Esophagus muscularis mucosa (tissue), 4 donors: ENCODE data around the gene SDF4. TPM values are rescaled to one million over a fixed set of nuclear protein-coding genes. Genes with fewer than 3 reads are reported as not detected.

Source experiments
- DNase-seq: peaks from one replicate; pipeline ENCODE4 v3.0.0-alpha.2; 2017; ENCODE audit errors: extremely low spot score
- H3K27ac ChIP-seq, 4 donors: fragments of 200-600 bp; sonication (generic); replicated peaks in 1 of 4; 1 replicate in 3 of 4; 2 replicates in 1 of 4; pipeline ENCODE4 v1.5.1; 2016 to 2019; ENCODE audit warnings: mild to moderate bottlenecking in 1 of 4
- H3K27me3 ChIP-seq, 4 donors: fragments of 200-600 bp; sonication (generic); one replicate each; pipeline versions ENCODE4 v1.5.1 to v1.6.0; 2016 to 2019
- H3K36me3 ChIP-seq, 4 donors: fragments of 200-600 bp; sonication (generic); one replicate each; pipeline ENCODE4 v1.5.1; 2016 to 2019
- H3K4me1 ChIP-seq, 4 donors: fragments of 200-600 bp; sonication (generic); one replicate each; pipeline ENCODE4 v1.5.1; 2016 to 2019
- H3K4me3 ChIP-seq, 4 donors: fragments of 200-600 bp; sonication (generic); 1 replicate in 2 of 4; 2 replicates in 2 of 4; pipeline ENCODE4 v1.5.1; 2016 to 2019; ENCODE audit warnings: mild to moderate bottlenecking in 4 of 4, moderate library complexity in 1 of 4
- H3K9me3 ChIP-seq, 4 donors: fragments of 200-600 bp; sonication (generic); 1 replicate in 3 of 4; 2 replicates in 1 of 4; pipeline ENCODE4 v1.5.1; 2016 to 2019
- CTCF ChIP-seq, 3 experiments: fragments of 200-600 bp in 2 of 3; fragments of 450-650 bp in 1 of 3; sonication (generic) in 2 of 3; IDR thresholded peaks; one replicate each; pipeline ENCODE4 v1.5.1; 2017 to 2019; ENCODE audit warnings: antibody characterized with exemption in 3 of 3, mild to moderate bottlenecking in 2 of 3, moderate library complexity in 1 of 3
- EP300 ChIP-seq: sonication (generic); formaldehyde crosslinking; IDR thresholded peaks from one replicate; pipeline ENCODE4 v1.6.1; 2017; ENCODE audit warnings: antibody characterized with exemption
- POLR2A ChIP-seq: fragments of 450-650 bp; IDR thresholded peaks from one replicate; pipeline ENCODE4 v1.6.1; 2017; ENCODE audit warnings: antibody characterized with exemption, moderate library complexity, mild to moderate bottlenecking, low read depth
- POLR2AphosphoS5 ChIP-seq, 2 donors: sonication (generic); formaldehyde crosslinking; IDR thresholded peaks; one replicate each; pipeline ENCODE4 v1.6.1; 2017; ENCODE audit warnings: antibody characterized with exemption in 2 of 2
- WGBS: methylation state at CpG from one replicate; pipeline ENCODE4 v1.1.5; 2018; 5-methylcytosine and 5-hydroxymethylcytosine counted together
- intact Hi-C: fragments of 100-400 bp; cut with DNase I; formaldehyde crosslinking; loops from one replicate; pipeline ENCODE4 v1.15.1; 2023
- total RNA-seq, 4 donors: library from RNA; depleted of rRNA; stranded (reverse); fragments of >200 nt; gene quantifications; one replicate each; pipeline versions ENCODE4 v1.1.0 to v1.2.1, GENCODE V29; 2016

SDF4 gene
- total RNA-seq, 4 donors from 2014 or later: 88.5 to 125 (median 107) TPM

GRCh38 chr1:1232208-1232795 is 501 bp upstream of the SDF4 start, which contains the start of gene B3GALT6:
Gene B3GALT6, plus strand, starts transcription at chr1:1232237. Its CDS starts 42 bp downstream, at chr1:1232279.
- TF ChIP-seq POLR2AphosphoS5 (IDR thresholded peaks at IDR 0.05): no peak
- TF ChIP-seq EP300: no peak
- no peak for TF ChIP-seq CTCF (IDR thresholded peaks at IDR 0.05)
- no peak for TF ChIP-seq POLR2A
- Histone ChIP-seq H3K27me3 (peaks cover 0 to 5% (median 0%) of the 10 kb centered on the region in 4 donors), H3K9me3 (no peaks in the 10 kb centered on the region), H3K4me3 (peak within 1 kb of the TSS; percentile 81 to 98 (median 92)), H3K4me1 (peaks cover 36 to 69% (median 50%) of the 10 kb centered on the region in 4 donors), H3K36me3 (peaks cover 9 to 39% (median 26%) of the 10 kb centered on the region in 4 donors), H3K27ac (peak within 1 kb of the TSS; percentile 89 to 97 (median 94))
- no peak for DNase-seq
- WGBS: no CpG with 5 or more reads among the region's 100 CpGs
- intact Hi-C loops: loop anchor here (5.0 kb wide), 2 partner anchors 40 to 110 kb away; partner anchors contain the start of gene UBE2J2

GRCh38 chr1:1230656-1231399 is 973 bp downstream of the SDF4 start:
- Histone ChIP-seq H3K27ac (peak overlapping the region; percentile 89 to 97 (median 94)), H3K4me1 (peaks cover 32 to 72% (median 53%) of the 10 kb centered on the region in 4 donors), H3K9me3 (no peaks in the 10 kb centered on the region), H3K27me3 (no peaks in the 10 kb centered on the region), H3K36me3 (peaks cover 20 to 54% (median 40%) of the 10 kb centered on the region in 4 donors), H3K4me3 (peak overlapping the region; percentile 81 to 98 (median 92))
- 15% methylated on average over 24 of the region's 24 CpGs for WGBS
- intact Hi-C loops: loop anchor here (5.0 kb wide), 2 partner anchors 41 to 109 kb away; partner anchors contain the start of gene UBE2J2
- no peak for DNase-seq
- TF ChIP-seq CTCF (IDR thresholded peaks at IDR 0.05) (no peak), POLR2A (no peak), EP300 (no peak), POLR2AphosphoS5 (IDR thresholded peaks at IDR 0.05) (no peak)

GRCh38 chr1:1229770-1230169 is 2.0 kb downstream of the SDF4 start:
- Histone ChIP-seq H3K36me3 (peaks cover 24 to 57% (median 45%) of the 10 kb centered on the region in 4 donors), H3K4me1 (peaks cover 32 to 73% (median 53%) of the 10 kb centered on the region in 4 donors), H3K9me3 (no peaks in the 10 kb centered on the region), H3K4me3 (peak overlapping the region; percentile 24 to 98 (median 85)), H3K27me3 (no peaks in the 10 kb centered on the region), H3K27ac (no peak overlapping the region)
- no peak for DNase-seq
- intact Hi-C loops: loop anchor here (5.0 kb wide), 2 partner anchors 43 to 107 kb away; partner anchors contain the start of gene UBE2J2
- TF ChIP-seq POLR2AphosphoS5 (IDR thresholded peaks at IDR 0.05) (no peak), POLR2A (no peak), EP300 (no peak), CTCF (IDR thresholded peaks at IDR 0.05) (no peak)
- 84% methylated on average over 18 of the region's 19 CpGs for whole genome bisulfite sequencing

- Histone ChIP-seq H3K27ac (no peak overlapping the region), H3K9me3 (no peaks in the 10 kb centered on the region), H3K27me3 (no peaks in the 10 kb centered on the region), H3K4me1 (peaks cover 32 to 67% (median 51%) of the 10 kb centered on the region in 4 donors), H3K36me3 (peaks cover 27 to 58% (median 52%) of the 10 kb centered on the region in 4 donors), H3K4me3 (no peak overlapping the region)
- no peak for TF ChIP-seq POLR2AphosphoS5 (IDR thresholded peaks at IDR 0.05)
- no peak for TF ChIP-seq CTCF (IDR thresholded peaks at IDR 0.05)
- TF ChIP-seq EP300: no peak
- no peak for TF ChIP-seq POLR2A
- 81% methylated on average over 23 of the region's 28 CpGs for WGBS
- no peak for DNase-seq
- intact Hi-C loops: no loop called here
These were observed 3.0 kb downstream of the SDF4 start for GRCh38 chr1:1228596-1229321.
